Activated CD4-positive, alpha-beta memory T cell treated with anti-CD3 and anti-CD28 coated beads for 36 hours (primary cell): ENCODE measurements around the gene RPTOR. TPM values are rescaled to one million over a fixed set of nuclear protein-coding genes. Genes with fewer than 3 reads are reported as not detected.

Source experiments
- CTCF ChIA-PET: fragments of 350-600 bp; sonication (Branson Sonifier 250); formaldehyde crosslinking; loops from one replicate; lab custom pipeline; 2021; ENCODE audit warnings: antibody characterized with exemption, inconsistent platforms; lab: Charles Lee
- POLR2A ChIA-PET: fragments of 350-600 bp; sonication (Branson Sonifier 250); formaldehyde crosslinking; loops from one replicate; lab custom pipeline; 2021; ENCODE audit warnings: antibody characterized with exemption; lab: Charles Lee
- DNase-seq: peaks from one replicate; pipeline ENCODE4 v3.0.0-alpha.2; 2020
- H3K27ac Mint-ChIP-seq: one replicate; pipeline ENCODE4 v1.8.0; 2021; ENCODE audit warnings: mixed read lengths
- H3K27me3 Mint-ChIP-seq: one replicate; pipeline ENCODE4 v1.8.0; 2021; ENCODE audit warnings: mixed read lengths
- H3K36me3 Mint-ChIP-seq: one replicate; pipeline ENCODE4 v1.8.0; 2021; ENCODE audit warnings: mixed read lengths
- H3K4me1 Mint-ChIP-seq: one replicate; pipeline ENCODE4 v1.8.0; 2021; ENCODE audit warnings: low read depth, mixed read lengths
- H3K4me3 Mint-ChIP-seq: one replicate; pipeline ENCODE4 v1.8.0; 2021; ENCODE audit warnings: mild to moderate bottlenecking, mixed read lengths
- H3K9me3 Mint-ChIP-seq: one replicate; pipeline ENCODE4 v1.8.0; 2021; ENCODE audit warnings: mixed read lengths
- intact Hi-C: fragments of 100-400 bp; cut with micrococcal nuclease; formaldehyde crosslinking; loops from one replicate; pipeline ENCODE4 v1.15.1; 2023
- total RNA-seq, 2 experiments: library from RNA; stranded (reverse); gene quantifications; one replicate each; pipeline ENCODE4 v1.2.3, GENCODE V29; 2021

RPTOR gene
- total RNA-seq, 2 experiments from 2014 or later = 41.5 to 47.9 TPM

DNA sequence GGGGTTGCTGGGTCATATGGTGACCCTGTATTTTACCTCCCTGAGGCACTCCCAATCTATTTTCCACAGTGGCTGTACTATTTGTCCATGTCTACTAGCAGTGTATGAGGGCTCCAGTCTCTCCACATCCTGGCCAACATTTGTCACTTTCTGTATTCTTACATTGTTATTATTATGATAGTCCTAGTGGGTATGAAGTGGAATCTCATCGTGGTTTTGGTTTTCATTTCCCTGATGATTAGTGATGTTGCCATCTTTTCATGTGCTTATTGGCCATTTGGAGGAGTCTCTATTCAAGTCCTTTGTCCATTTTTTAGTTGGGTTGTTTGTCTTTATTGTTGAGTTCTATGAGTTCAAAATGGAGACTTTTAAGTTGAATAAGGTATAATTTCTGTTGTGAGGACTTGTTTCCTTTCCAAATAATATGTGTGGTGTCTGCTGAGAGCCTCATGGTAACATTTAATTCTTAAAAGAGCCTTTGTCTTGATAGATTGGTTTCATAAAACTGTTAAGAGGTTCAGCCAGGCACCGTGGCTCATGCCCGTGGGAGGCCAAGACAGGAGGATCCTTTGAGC is 108.2 kb downstream of the RPTOR start:
- Mint-ChIP-seq H3K4me3 (no peak overlapping the region), H3K36me3 (peaks cover 9% of the 10 kb centered on the region), H3K27me3 (no peaks in the 10 kb centered on the region), H3K4me1 (peaks cover 59% of the 10 kb centered on the region), H3K27ac (peak overlapping the region; percentile 7), H3K9me3 (peaks cover 14% of the 10 kb centered on the region)
- no peak for DNase-seq
- ChIA-PET CTCF (interaction anchor here (1.6 kb wide), 1 partner anchor 77 kb away, joined by 4 read pairs; no protein-coding TSS in a partner anchor), POLR2A (no interaction called here)
- intact Hi-C loops = no loop called here

DNA sequence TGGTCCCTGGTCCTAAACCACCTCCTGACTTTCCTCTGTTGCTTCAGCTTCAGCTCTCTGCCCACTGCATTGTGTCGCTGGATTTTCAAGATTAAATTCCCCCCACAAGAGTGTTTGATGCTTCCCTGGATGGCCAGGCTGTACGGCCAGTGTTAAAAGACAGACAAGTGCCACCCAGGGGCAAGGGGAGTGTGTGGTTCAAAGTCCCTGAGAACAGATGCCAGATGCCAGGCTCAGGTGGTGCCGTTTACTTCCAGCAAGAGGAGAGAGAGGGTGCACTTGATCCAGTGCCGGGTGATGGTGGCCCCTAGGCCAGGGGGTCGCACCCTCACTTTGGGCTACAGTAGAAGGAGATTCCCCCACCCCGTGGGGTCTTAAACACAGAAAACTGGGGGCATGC is 109.2 kb downstream of the RPTOR start:
- no peak for DNase-seq
- Mint-ChIP-seq H3K4me3 (no peak overlapping the region), H3K36me3 (peaks cover 15% of the 10 kb centered on the region), H3K4me1 (peaks cover 51% of the 10 kb centered on the region), H3K27ac (no peak overlapping the region), H3K9me3 (peaks cover 17% of the 10 kb centered on the region), H3K27me3 (no peaks in the 10 kb centered on the region)
- ChIA-PET CTCF (interaction anchor here (0.6 to 1.6 kb wide), 2 partner anchors 78 to 141 kb away, joined by 4 read pairs; no protein-coding TSS in a partner anchor), POLR2A (interaction anchor here (0.6 kb wide), 1 partner anchor 242 kb away, joined by 3 read pairs; no protein-coding TSS in a partner anchor)
- intact Hi-C loops = no loop called here

DNA sequence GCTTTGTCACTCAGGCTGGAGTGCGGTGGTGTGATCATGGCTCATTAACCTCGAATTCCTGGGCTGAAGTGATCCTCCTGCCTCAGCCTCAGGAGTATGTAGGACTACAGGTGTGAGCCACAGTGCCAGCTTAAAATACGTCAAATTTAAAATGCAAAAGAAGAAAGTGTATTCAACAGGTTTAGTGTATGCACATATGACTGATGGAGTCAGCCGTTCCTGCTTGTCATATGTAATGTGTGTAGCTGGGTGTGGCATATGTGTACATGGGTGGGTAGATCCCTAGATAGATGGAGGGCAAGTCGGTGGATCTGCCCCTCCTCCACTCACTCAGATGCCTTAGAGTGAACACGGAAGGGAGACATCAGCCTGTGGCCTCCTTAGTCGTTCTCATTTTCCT is 111.0 kb downstream of the RPTOR start:
- ChIA-PET CTCF (no interaction called here), POLR2A (no interaction called here)
- no peak overlapping the region for H3K27ac Mint-ChIP-seq
- peaks cover 15% of the 10 kb centered on the region for H3K36me3 Mint-ChIP-seq
- peaks cover 17% of the 10 kb centered on the region for H3K9me3 Mint-ChIP-seq
- H3K4me3 Mint-ChIP-seq = no peak overlapping the region
- H3K4me1 Mint-ChIP-seq = peaks cover 33% of the 10 kb centered on the region
- intact Hi-C loops = no loop called here
- H3K27me3 Mint-ChIP-seq = no peaks in the 10 kb centered on the region
- DNase-seq = no peak

DNA sequence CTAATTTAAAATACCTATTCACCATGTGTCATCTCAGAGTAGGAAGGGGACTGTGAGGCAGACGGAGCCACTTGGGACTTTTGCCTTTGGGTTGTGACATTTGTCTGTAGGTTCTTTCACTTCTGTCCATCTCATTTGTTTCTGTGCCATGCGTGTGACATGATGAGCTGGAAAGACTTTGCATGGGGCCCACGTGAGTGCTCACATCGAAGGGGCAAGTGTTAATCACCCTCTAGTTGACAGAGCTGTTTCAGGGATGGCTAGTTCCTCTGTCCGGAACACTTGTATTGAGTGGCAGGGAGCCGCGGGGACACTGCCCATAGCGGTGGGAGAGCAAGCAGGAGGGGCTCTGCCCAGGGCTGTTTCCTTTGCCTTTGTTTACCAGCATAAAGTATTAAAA is 112.0 kb downstream of the RPTOR start:
- peaks cover 25% of the 10 kb centered on the region for H3K4me1 Mint-ChIP-seq
- H3K4me3 Mint-ChIP-seq = no peak overlapping the region
- peaks cover 17% of the 10 kb centered on the region for H3K9me3 Mint-ChIP-seq
- H3K27ac Mint-ChIP-seq = no peak overlapping the region
- H3K36me3 Mint-ChIP-seq = peaks cover 10% of the 10 kb centered on the region
- ChIA-PET CTCF (no interaction called here), POLR2A (no interaction called here)
- intact Hi-C loops = no loop called here
- no peaks in the 10 kb centered on the region for H3K27me3 Mint-ChIP-seq
- no peak for DNase-seq

DNA sequence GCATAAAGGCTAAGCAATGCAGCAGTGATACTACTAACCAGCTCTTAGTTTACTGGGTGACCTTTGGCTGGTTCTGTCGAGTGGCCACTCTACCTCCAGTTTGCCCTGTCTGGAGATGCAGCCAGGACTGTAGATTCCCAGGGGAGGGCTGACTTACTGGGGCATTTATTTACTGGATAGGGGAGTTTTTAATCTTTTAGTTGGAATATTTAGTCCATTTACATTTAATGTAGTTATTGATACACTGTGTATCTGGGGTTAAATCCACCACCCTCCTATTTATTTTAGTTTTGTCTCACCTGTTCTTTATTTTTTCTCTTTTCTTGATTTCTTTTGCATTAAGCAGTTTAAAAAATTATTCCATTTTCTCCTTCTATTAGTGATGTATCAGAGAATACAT is 112.9 kb downstream of the RPTOR start:
- intact Hi-C loops = no loop called here
- peaks cover 21% of the 10 kb centered on the region for H3K4me1 Mint-ChIP-seq
- DNase-seq = no peak
- POLR2A ChIA-PET = no interaction called here
- no peak overlapping the region for H3K27ac Mint-ChIP-seq
- H3K36me3 Mint-ChIP-seq = peaks cover 10% of the 10 kb centered on the region
- no peaks in the 10 kb centered on the region for H3K27me3 Mint-ChIP-seq
- H3K9me3 Mint-ChIP-seq = peaks cover 17% of the 10 kb centered on the region
- H3K4me3 Mint-ChIP-seq = no peak overlapping the region
- CTCF ChIA-PET = no interaction called here

DNA sequence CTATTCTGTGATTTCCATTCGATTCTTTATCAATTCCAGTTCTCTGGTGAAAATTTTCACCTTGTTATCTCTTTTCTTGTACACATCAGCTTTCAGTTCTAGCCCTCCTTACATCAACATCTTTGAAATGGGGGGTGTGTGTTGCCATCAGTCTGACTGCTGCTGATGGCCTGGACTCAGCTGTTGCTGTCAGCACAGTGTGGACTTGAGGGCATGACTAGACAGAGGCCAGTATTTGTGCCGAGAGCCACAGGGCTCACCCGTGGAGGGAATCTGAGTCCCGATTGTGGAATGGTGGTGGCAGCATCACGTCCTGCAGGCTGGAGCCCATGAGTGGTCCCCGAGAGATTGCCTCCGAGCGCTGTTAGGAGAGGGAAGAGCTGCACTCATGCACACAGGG is 114.2 kb downstream of the RPTOR start:
- peaks cover 10% of the 10 kb centered on the region for H3K36me3 Mint-ChIP-seq
- no peak overlapping the region for H3K4me3 Mint-ChIP-seq
- peaks cover 24% of the 10 kb centered on the region for H3K4me1 Mint-ChIP-seq
- ChIA-PET CTCF (no interaction called here), POLR2A (no interaction called here)
- no peak overlapping the region for H3K27ac Mint-ChIP-seq
- peaks cover 16% of the 10 kb centered on the region for H3K9me3 Mint-ChIP-seq
- DNase-seq = no peak
- no peaks in the 10 kb centered on the region for H3K27me3 Mint-ChIP-seq
- intact Hi-C loops = no loop called here

DNA sequence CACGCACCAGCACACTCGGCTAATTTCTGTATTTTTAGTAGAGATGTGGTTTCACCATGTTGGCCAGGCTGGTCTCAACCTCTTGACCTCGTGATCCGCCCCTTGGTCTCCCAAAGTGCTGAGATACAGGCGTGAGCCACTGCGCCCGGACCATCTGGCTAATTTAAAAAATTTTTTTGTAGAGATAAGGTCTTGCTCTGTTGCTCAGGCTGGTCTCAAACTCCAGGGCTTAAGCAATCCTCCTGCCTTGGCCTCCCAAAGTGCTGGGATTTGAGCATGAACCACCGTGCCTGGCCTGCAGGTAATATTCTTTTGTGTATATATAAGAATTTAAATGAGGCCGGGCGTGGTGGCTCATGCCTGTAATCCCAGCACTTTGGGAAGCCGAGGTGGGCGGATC is 115.0 kb downstream of the RPTOR start:
- ChIA-PET POLR2A (no interaction called here), CTCF (no interaction called here)
- H3K27me3 Mint-ChIP-seq = no peaks in the 10 kb centered on the region
- no peak overlapping the region for H3K4me3 Mint-ChIP-seq
- H3K36me3 Mint-ChIP-seq = peaks cover 10% of the 10 kb centered on the region
- intact Hi-C loops = no loop called here
- DNase-seq = no peak
- no peak overlapping the region for H3K27ac Mint-ChIP-seq
- H3K4me1 Mint-ChIP-seq = peaks cover 31% of the 10 kb centered on the region
- H3K9me3 Mint-ChIP-seq = peaks cover 13% of the 10 kb centered on the region

DNA sequence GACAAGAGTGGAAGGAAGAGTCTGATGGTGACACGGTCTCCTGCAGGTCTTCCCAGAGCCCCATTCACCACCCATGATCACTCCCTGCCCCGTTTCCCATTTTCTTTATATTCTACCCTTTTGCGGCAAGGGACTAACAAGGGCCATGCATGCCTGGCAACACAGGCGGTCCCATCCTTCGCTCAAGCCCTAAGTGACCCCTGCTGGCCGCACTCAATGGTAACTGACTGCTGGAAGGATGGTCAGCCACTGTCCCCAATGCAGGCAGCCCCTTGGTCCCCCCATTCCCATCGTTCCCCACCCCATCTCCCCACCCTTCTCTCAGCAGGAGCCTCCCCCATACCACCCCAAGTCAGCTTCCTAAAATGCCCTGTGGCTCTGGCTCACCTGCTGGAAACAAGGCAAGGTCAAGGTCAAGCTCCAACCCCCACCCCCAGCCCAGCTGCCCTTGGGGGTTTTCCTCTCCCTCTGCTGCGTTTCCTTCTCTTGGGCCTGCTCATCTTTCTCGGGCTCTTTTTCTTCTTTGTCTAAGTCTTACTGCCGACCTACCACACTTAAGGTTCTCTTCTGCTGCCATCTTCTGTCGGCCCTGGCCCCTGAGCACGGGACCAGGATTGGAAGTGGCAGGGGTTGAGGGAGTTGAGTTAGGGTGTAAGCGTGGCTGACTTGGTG is 116.0 kb downstream of the RPTOR start:
- no peaks in the 10 kb centered on the region for H3K27me3 Mint-ChIP-seq
- peaks cover 35% of the 10 kb centered on the region for H3K4me1 Mint-ChIP-seq
- intact Hi-C loops = no loop called here
- CTCF ChIA-PET = interaction anchor here (1.5 kb wide), 1 partner anchor 85 kb away, joined by 4 read pairs; no protein-coding TSS in a partner anchor
- H3K9me3 Mint-ChIP-seq = peaks cover 13% of the 10 kb centered on the region
- POLR2A ChIA-PET = no interaction called here
- peaks cover 10% of the 10 kb centered on the region for H3K36me3 Mint-ChIP-seq
- no peak overlapping the region for H3K27ac Mint-ChIP-seq
- DNase-seq = no peak
- no peak overlapping the region for H3K4me3 Mint-ChIP-seq

DNA sequence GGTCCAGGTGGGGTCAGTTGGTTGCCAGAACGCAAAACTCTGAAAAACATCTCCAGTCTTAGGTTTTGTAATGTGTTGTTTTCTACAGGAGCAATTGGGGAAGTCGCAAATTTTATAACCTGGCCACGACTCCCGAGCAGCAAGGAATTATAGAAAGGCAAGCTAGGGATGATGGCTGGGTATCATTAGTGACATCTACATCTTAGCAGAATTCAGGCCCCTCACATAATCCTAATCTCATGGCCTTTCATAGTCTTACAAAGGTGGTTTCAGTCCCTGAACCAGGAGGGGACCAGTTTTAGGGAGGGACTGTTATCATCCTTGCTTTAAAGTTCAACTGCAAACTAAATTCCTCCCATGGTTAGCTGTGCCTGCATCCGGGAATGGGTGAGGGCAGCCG is 117.9 kb downstream of the RPTOR start:
- Mint-ChIP-seq H3K4me1 (peaks cover 48% of the 10 kb centered on the region), H3K9me3 (peaks cover 6% of the 10 kb centered on the region), H3K27me3 (no peaks in the 10 kb centered on the region), H3K36me3 (peaks cover 10% of the 10 kb centered on the region), H3K27ac (no peak overlapping the region), H3K4me3 (no peak overlapping the region)
- POLR2A ChIA-PET = interaction anchor here (1.2 kb wide), 1 partner anchor 12 kb away, joined by 3 read pairs; no protein-coding TSS in a partner anchor
- intact Hi-C loops = no loop called here
- CTCF ChIA-PET = interaction anchor here (1.0 to 1.5 kb wide), 2 partner anchors 12 to 13 kb away, joined by 3 to 4 read pairs; no protein-coding TSS in a partner anchor
- no peak for DNase-seq

DNA sequence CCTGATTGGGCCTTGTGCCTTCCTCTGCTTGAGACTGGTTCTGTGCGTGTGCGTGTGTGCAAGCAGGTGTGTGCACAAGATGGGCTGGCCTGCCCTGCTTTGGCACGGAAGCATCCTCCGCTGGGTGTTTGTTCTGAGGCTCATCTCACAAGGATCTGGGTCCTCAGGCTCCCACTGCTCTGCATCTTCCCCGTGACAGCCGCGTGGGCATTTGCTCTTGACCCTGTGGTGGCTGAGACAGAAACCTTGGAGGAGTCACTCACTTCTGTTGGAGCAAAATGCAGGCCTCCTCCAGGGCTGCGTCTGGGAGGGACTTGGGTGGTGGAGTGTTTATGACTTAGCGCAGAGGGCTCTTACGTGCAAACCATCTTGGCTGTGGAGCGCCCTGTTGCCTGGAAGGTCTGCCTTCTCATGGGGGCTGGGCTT is 119.2 kb downstream of the RPTOR start:
- H3K9me3 Mint-ChIP-seq = no peaks in the 10 kb centered on the region
- no peak overlapping the region for H3K4me3 Mint-ChIP-seq
- POLR2A ChIA-PET = interaction anchor here (1.2 kb wide), 1 partner anchor 14 kb away, joined by 3 read pairs; no protein-coding TSS in a partner anchor
- CTCF ChIA-PET = interaction anchor here (1.8 kb wide), 1 partner anchor 14 kb away, joined by 4 read pairs; no protein-coding TSS in a partner anchor
- peaks cover 3% of the 10 kb centered on the region for H3K36me3 Mint-ChIP-seq
- H3K27me3 Mint-ChIP-seq = no peaks in the 10 kb centered on the region
- H3K4me1 Mint-ChIP-seq = peaks cover 58% of the 10 kb centered on the region
- peak; percentile 62 for DNase-seq
- intact Hi-C loops = loop anchor here (2.0 kb wide), 3 partner anchors 15 to 235 kb away; no protein-coding TSS in a partner anchor
- peak overlapping the region; percentile 60 for H3K27ac Mint-ChIP-seq

DNA sequence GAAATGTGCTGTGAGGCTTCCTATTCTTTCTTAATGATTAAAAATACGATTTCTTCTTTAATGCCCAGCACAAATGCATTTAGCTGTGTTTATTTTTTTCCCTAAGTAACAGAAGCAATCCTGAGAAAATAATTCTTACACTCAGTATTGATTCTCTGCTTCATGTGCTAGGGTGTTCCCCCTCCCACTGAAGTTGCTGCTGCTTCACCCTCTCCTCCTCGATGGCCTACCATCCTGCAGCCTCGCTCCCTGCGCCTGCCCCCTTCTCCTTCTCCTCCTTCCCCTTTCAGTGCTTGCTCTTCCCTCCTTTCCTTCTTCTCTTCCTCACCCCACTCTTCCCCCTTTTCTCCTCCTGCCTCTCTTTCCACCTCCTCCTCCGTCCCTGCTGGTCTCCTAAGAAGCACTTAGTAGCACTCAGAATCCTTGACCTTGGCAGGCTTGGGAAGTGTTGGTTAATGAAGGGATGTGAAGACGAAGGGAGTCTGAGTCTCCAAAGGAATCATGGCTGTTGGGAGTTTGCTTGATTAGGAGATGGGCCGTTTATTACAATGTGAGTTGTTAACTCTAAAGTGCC is 119.7 kb downstream of the RPTOR start:
- Mint-ChIP-seq H3K27ac (peak overlapping the region; percentile 73), H3K4me3 (peak overlapping the region; percentile 25), H3K27me3 (no peaks in the 10 kb centered on the region), H3K36me3 (peaks cover 2% of the 10 kb centered on the region), H3K4me1 (peaks cover 59% of the 10 kb centered on the region), H3K9me3 (no peaks in the 10 kb centered on the region)
- POLR2A ChIA-PET = no interaction called here
- intact Hi-C loops = loop anchor here (2.0 kb wide), 3 partner anchors 16 to 234 kb away; no protein-coding TSS in a partner anchor
- CTCF ChIA-PET = interaction anchor here (1.8 kb wide), 1 partner anchor 14 kb away, joined by 4 read pairs; no protein-coding TSS in a partner anchor
- DNase-seq = peak; percentile 35

DNA sequence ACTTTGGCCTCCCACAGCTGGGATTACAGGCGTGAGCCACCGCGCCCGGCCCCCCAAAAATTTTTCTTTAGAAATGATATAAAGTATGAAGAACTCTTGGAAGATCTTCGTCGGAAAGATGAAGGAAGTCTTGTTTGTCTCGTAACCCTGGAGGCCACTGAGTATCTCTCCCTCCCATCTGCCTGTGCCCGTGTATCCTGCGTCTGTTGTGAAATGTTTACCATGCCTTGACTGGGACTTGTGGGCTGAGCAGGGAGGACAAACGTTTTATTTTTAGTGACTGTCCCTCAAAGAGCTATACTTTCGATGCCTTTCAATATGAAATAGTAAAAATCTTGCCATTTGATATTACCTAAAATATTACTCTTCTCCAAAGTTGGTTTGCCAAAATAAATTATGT is 121.2 kb downstream of the RPTOR start:
- Mint-ChIP-seq H3K27me3 (no peaks in the 10 kb centered on the region), H3K27ac (peak overlapping the region; percentile 72)

More for the DNA sequence above, 121.2 kb downstream of the RPTOR start:
- CTCF ChIA-PET = no interaction called here
- Mint-ChIP-seq H3K36me3 (peaks cover 5% of the 10 kb centered on the region), H3K4me3 (no peak overlapping the region), H3K9me3 (no peaks in the 10 kb centered on the region), H3K4me1 (peaks cover 62% of the 10 kb centered on the region)
- no peak for DNase-seq
- POLR2A ChIA-PET = no interaction called here
- intact Hi-C loops = loop anchor here (1.0 to 5.0 kb wide), 5 partner anchors 17 to 233 kb away; no protein-coding TSS in a partner anchor
